Measurements from ENCODE around the gene HFM1.
"Not testable (repeated sequence)": the region's sequence is repeated elsewhere in the genome, so short reads cannot be mapped to it uniquely, and the experiment has no call there.

Gene HFM1

DNA sequence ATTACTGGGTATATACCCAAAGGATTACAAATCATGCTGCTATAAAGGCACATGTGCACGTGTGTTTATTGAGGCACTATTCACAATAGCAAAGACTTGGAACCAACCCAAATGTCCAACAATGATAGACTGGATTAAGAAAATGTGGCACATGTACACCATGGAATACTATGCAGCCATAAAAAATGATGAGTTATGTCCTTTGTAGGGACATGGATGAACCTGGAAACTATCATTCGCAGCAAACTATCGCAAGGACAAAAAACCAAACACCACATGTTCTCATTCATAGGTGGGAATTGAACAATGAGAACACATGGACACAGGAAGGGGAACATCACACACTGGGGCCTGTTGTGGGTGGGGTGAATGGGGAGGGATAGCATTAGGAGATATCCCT is 32.4 kb downstream of the HFM1 start:
- DNase-seq, result not testable (repeated sequence)

DNA sequence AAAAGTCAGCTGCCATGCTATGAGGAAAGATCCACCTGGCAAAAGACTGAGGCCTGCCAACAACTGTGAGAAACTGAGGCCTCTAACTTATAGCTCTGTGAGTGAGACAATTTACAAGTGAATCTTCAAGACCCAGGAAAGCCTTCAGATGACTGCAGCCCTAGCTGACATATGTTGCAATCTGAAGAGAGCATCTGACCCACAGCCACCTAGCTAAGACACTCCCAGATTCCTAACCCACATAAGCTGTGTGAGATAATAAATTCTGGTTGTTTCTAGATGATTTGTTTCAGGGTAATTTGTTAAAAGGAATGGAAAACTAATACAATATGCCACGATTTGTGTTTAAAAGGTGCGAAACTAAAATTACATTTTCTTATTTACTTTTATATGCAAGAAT is 55.1 kb downstream of the HFM1 start:
- no peak for DNase-seq

DNA sequence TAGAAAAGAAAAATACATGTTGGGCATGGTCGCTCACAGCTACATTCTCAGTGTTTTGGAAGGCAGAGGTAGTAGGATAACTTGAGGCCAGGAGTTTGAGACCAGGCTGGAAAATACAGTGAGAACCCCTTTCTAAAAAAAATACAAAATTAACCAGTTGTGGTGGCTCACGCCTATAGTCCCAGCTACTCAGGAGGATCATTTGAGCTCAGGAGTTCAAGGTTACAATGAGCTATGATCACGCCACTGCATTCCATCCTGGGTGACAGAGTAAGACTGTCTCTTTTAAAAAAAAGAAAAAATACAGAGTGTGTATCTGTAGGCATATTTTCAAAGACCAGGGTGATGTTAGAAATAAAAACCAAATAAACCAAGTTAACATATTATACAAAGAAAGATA is 57.8 kb downstream of the HFM1 start:
- no peak for DNase-seq

DNA sequence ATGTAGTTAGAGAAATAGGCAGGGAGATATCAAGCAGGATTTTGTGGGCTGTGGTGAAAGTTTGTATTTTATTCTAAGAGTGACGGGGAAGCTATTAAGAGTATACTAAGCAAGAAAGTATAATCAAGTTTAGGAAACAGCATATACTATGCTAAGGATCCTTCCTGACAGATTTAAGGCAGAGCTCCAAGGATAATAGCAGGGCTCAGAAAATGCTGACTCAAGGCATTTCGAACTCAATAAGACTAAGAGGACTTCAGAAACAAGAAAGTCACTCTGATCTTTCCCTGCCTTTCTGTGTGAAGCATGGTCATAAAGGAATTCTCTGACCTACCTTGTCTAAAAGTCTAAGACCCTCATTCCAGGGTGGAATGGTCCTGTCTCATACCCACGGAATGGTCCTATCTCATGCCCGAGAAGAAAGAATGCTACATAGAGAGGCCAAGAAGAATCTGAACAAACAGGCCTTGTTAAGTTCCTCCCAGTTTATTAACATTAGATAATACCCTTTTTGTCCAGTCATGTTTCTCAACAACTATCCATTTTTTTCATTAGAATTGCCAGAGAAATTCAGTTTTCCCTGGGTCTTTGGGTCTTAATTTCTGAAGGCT is 59.1 kb downstream of the HFM1 start:
- no peak for DNase-seq

DNA sequence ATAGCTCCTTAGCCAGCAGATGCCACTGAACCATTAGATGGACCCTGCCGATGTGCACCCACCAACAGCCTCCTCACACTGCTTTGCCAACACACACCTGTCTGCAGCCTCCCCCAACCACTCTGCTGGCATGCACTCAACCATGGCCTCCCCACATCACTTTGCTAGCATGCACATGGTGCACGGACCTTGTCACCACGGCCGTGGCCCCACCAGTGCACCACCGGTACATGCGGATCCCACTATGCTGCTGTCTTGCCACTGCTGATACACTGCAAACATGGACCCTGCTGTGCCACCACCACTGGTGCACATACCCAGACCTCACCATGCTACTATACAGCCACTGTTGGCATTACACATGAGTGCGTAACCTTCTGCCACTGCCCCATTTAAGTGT is 66.1 kb downstream of the HFM1 start:
- no peak for DNase-seq

DNA sequence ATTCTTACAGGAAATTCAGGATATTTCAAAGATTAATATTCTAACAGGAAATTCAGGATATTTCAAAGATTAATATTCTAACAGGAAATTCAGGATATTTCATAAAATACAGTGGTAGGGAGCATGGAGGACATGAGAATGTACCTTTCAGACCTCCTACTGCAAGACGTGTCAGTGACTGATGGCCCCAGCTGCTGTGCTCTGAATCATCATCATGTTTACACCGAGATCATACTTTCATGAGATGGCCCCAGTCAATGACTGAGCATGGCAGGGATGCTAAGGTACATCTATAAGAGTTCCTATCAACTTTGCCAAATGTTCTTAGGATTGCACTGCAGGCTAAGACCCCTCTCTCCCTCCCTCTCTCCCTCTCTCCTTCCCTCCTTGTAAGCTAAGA is 69.0 kb downstream of the HFM1 start:
- DNase-seq, result no peak

DNA sequence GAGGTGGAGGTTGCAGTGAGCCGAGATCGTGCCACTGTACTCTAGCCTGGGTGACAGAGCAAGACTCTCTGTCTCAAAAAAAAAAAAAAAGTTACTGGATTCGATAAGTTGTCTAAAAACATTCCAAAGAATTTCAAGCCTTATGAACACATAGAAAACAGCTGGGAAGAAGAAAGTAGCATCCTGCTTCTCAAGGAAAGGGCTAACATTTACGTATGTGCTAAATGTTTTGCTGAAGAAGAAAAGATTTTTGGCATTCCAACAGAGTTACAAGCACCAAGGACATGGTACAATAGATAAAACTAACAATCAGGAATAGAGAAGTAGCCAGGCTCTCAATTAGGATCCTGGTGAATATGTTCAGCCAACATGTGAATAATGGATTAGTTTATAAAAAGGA is 69.8 kb downstream of the HFM1 start:
- DNase-seq, result no peak

DNA sequence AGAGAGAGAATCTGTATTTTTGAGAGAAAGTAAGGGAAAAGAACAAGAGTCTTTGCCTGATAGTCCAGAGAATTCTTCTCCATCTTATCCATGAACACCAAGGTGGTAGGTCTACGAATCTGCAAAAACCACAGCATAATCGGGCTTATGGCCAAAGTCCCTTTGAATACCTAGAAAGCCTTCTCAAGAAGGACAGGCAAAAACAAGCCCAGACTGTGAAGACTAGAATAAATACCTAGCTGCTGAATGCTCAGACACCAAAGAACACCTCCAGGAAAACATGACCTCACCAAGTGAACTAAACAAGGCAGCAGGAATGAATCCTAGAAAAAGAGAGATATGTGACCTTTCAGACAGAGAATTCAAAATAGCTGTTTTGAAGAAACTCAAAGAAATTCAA is 79.2 kb downstream of the HFM1 start:
- DNase-seq, result no peak

DNA sequence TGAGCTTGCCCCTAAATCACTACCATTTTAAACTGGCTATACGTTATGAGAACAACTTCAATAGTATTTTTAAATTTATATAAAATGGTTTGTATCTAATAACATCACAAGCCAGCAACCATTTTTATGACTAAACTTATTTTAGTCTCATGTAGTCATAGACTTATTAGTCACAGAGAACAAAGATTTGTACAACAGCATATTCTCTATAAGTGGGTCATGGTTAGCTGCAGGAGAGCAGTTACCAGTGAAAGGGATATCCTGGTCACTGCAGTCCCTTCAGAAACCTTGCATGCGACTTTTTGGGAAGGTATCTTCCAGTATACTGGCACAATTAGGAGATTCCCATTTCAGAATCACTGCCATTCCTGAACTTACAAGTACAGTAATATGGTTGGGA is 90.0 kb downstream of the HFM1 start:
- DNase-seq, result no peak

DNA sequence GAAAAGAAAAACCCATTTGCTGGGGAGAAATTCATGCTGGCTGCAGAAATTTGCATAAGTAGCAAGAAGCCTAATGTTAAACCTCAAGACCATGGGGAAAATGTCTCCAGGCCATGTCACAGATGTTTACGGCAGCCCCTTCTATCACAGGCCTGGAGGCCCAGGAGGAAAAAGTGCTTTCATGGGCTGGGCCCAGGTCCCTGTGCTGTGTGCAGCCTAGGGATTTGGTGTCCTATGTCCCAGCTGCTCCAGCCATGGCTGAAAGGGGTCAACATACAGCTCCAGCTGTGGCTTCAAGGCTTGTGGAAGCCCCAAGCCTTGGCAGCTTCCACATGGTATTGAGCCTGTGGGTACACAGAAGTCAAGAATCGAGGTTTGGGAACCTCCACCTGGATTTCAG is 93.0 kb downstream of the HFM1 start:
- no peak for DNase-seq

DNA sequence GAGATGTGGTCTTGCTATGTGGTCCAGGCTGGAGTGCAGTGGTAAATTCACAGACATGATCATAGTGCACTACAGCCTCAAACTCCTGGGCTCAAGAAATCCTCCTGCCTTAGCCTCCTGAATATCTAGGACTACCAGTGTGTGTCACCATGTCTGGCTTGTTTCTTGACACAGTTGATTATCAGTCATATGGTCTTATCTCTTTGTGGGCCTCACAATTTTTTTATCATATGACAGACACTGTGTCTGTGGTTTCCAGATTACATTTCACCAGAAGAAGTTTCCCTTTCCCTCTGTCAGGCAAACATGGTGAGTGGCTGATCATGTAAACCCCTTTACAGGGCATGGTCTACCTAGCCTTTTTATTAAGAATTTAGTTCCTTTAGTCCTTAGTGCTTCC is 96.1 kb downstream of the HFM1 start:
- DNase-seq, result no peak

DNA sequence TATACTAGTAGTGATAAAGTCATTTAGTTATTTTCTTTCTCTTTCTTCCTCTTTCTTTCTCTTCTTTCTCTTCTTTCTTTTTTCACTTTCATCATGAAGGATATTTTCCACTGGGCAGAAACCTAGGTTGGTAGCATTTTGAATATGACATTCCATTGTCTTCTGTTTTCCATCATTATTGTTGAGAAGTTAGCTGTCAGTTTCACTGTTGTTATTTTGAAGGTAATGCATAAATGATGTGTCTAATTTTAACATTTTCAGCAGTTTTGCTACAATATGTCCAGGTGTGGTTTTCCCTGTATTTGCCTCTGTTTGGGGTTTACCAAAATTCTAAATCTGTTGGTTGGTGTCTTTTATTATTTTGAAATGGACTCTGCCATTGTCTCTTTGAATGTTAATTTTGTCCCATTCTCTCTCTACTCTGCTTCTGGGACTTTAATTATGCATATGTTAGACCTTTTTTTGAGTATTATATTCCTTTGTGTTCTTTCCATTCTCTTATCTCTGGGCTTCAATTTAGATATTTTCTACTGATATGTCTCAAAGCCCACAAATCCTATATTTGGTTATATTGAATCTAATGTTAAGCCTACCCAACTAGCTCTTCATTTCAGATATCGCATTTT is 96.7 kb downstream of the HFM1 start:
- no peak for DNase-seq

DNA sequence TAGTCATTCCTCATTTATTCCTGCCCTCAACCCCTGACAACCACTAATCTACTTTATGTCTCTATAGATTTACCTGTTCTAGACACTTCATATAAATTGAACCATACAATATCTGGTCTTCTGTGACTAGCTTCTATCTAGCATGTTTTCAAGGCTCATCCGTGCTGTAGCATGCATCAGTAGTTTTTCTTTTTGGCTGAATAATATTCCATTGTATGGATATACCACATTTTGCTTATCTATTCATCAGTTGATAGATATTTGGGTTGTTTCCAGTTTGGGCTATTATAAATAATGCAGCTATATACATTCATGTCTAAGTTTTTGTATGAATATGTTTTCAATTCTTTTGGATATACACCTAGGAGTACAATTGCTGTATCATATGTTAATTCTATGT is 101.5 kb downstream of the HFM1 start:
- no peak for DNase-seq

DNA sequence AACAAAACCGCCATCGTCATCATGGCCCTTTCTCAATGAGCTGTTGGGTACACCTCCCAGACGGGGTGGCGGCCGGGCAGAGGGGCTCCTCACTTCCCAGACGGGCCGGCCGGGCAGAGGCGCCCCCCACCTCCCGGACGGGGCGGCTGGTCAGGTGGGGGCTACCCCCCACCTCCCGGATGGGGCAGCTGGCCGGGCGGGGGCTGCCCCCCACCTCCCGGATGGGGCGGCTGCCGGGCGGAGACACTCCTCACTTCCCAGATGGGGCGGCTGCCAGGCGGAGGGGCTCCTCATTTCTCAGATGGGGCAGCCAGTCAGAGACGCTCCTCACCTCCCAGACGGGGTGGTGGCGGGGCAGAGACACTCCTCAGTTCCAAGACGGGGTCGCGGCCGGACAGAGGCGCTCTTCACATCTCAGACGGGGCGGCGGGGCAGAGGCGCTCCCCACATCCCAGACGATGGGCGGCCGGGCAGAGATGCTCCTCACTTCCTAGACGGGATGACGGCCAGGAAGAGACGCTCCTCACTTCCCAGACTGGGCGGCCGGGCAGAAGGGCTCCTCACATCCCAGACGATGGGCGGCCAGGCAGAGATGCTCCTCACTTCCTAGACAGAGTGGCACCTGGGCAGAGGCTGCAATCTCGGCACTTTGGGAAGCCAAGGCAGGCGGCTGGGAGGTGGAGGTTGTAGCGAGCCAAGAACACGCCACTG is 115.6 kb downstream of the HFM1 start:
- DNase-seq, result not testable (repeated sequence)

DNA sequence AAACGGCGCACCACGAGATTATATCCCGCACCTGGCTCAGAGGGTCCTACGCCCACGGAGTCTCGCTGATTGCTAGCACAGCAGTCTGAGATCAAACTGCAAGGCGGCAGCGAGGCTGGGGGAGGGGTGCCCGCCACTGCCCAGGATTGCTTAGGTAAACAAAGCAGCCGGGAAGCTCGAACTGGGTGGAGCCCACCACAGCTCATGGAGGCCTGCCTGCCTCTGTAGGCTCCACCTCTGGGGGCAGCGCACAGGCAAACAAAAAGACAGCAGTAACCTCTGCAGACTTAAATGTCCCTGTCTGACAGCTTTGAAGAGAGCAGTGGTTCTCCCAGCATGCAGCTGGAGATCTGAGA is 117.7 kb downstream of the HFM1 start:
- not testable (repeated sequence) for DNase-seq

DNA sequence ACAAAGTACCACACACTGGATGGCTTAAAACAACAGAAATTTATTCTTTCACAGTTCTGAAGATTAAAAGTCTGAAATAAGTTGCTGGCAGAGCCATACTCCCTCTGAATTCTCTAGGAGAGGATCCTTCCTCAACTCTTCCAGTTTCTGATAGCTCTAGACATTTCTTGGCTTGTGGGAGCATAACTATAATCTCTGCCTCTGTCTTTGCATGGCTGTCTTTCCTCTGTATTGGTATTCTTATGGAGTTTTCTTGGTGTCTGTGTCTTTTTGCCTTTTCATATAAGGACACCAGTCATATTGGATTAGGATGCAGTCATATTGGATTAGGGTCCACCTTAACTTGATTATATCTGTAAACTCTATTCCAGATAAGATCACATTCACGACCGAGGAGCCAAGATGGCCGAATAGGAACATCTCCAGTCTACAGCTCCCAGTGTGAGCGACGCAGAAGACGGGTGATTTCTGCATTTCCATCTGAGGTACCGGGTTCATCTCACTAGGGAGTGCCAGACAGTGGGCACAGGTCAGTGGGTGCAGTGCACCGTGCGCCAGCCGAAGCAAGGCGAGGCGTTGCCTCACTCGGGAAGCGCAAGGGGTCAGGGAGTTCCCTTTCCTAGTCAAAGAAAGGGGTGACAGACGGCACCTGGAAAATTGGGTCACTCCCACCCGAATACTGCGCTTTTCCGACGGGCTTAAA is 118.2 kb downstream of the HFM1 start:
- not testable (repeated sequence) for DNase-seq

DNA sequence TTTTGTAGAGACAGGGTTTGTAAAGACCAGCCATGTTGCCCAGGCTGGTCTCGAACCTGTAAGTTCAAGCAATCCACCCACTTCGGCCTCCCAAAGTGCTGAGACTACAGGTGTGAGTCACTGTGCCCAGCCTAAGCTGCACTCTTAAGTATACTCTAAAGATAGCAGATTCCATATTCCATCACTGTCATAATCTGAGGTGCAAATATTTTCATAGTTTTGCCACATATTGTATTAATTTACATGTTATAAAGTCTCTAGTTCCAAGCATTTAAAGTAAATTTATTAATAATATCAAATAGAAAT is 121.3 kb downstream of the HFM1 start:
- DNase-seq, result no peak

DNA sequence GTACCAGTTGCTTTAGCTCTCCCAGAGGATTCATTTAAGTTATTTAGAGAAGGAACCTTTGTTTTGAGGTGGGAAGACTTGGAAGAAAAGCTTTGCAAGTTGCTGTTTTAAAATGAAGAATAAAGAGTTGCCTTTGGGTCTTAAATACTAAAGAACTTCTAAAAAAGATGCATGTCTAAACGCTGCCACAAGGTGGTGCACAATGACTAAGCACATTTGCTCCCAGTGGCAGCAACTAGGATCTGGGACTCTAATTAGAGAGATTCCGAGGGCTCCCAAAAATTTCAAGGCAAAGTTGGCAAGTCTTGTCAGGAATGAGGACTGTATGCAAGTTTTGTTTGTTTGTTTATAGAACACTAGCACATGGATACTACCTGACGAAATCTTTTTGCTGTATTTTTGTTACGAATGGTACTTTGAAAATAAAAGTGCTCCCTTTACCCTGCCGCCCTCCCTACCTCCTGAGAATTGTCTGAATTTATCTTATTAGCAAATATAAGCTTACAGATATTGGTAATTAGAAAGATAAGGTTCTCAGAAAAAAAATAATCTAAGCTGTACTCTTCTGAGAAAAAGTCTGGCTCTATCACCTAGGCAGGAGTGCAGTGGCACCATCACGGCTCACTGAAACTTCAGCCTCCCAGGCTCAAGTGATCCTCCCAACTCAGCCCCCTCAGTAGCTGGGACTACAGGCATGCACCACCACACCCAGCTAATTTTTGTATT is 121.8 kb downstream of the HFM1 start:
- DNase-seq, result peak; percentile 3

DNA sequence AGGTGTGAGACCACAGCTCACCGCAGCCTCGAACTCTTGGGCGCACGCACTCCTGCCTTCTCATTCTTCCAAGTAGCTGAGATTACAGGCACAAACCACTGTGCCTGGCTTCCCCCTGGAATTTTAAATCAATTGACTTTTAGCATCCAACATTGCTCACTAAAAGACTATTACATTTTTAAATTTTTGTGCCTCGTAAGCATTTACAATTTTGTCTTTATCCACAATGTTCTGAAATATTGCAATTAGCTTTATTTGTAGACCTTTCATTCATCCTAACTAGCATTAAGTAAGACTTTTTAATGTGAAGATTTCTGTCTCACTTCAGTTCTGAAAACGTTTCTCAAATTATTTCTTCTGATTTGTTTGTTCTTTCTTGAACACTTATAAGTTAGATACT is 122.9 kb downstream of the HFM1 start:
- no peak for DNase-seq

DNA sequence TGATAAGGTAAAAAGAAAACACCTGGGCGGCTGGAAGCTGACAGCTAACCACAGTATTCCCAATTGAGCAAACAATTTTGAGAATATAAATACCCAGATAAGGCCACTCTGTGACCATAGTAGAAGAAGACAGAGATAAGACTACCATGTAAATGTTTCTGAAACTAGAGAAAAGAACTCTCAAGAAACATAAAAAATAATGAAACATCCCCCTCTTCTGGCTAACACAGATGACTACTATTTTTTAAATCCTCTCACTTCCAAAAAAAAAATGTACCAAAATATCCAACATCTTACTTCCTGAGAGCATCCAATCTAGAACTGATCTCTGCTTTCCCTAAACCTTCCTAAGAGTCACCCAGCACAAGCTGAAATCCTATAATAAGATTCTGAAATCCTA is 125.9 kb downstream of the HFM1 start:
- no peak for DNase-seq

DNA sequence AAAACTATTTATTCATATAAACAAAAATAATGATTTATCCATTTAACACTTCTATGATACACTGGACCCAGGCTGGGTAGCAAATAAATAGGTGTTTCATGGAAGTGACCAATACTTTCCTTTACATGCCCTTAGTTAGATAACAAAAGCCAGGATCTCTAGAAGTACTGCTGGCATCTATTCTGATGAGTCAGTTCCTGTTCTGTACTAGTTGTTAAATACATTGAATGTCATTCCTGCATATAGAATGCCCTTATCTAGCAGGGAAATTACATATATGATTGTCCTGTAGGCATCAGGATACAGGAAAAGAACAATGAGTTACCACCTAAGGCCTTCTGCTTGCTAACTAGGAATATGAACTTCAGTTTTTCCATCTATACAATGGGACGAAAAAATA is 130.8 kb downstream of the HFM1 start:
- no peak for DNase-seq

DNA sequence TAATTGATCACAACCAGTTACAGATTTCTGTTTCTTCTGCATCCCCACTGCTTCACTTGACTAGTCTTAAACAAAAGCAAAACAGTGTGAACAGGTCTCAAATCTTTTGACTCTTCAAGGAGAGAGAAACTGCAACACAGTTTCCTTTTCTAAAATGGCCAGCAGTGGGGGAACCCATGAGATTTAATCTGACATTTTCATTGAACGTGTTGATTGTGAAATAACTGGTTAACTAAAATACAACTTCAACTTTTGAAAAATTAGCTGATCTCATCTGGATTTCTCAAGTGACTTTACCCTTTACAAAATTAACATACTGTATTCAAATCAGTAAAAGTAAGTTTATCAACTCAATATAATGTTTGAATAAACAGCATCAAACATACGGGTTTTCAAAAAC is 143.0 kb downstream of the HFM1 start:
- DNase-seq, result no peak

DNA sequence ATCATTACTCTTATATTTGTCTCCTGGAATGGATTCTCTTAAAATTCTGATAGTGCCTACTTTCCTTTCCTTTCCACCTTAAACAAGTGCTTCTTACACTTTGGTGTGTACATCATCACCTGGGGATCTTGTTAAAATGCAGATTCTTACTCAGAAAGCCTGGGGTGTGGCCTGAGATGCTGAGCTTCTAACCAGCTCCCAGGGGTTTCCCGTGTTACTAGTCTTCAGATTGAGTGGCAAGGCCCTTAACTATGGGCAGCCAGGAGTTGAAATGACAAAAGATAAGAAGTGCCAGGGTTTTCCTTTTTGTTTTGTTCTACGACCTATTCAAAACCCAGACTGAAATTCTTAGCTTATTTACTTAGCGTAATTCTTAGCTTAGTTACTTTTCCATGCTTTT is 159.2 kb downstream of the HFM1 start:
- DNase-seq, result no peak

DNA sequence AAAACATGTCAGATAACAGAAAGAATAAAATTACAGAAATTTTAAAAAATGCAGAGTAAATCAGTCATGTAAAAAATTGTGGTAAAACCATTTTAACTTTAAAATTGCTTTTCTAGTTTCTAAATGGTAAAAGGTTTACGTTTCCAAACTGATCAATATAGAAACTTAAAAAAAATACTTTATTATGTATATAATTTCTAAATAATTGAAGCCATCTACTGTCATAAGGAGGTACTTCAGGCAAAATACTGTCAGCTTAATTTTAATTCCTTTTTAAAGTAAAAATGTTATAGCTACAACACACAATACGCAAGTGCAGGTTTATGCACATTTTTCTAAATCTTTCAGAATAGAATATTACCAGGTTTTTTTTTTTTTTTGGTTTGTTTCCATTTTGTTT is 159.9 kb downstream of the HFM1 start:
- DNase-seq, result no peak

Measured in DMS79 (cell line).